HepG2 (cell line): ENCODE data around the gene KDM7A. TPM values are rescaled to one million over a fixed set of nuclear protein-coding genes. Genes with fewer than 3 reads are reported as not detected.

Experiments used
- ATAC-seq: fragments of 200-7000 bp; cut with Tn5 transposase; 3 replicates; pipeline ENCODE4 v1.9.1; 2020; ENCODE audit warnings: mild to moderate bottlenecking, moderate library complexity
- BruUV-seq: library from RNA; stranded (reverse); fragments of 400-500 nt; replicated peaks from 2 replicates; lab custom pipeline; 2021; lab: Mats Ljungman, UMichigan
- CTCF ChIA-PET: fragments of 300-600 bp; formaldehyde crosslinking; extraction: SDS; loops from one replicate; lab custom pipeline; 2021; ENCODE audit warnings: low total read pairs, inconsistent platforms, low intra/inter-chr PET ratio; lab: Yijun Ruan, JAX
- POLR2A ChIA-PET: fragments of 350-600 bp; sonication (Branson Sonifier 250); formaldehyde crosslinking; loops from one replicate; lab custom pipeline; 2020; ENCODE audit warnings: antibody characterized with exemption, inconsistent platforms; lab: Yijun Ruan, JAX
- DNase-seq: peaks from one replicate; pipeline ENCODE4 v3.0.0-alpha.2; 2015; ENCODE audit warnings: low spot score
- FAIRE-seq: peaks from 3 replicates; lab custom pipeline; 2011; peaks lifted over from hg19 to GRCh38; lab: Jason Lieb, UNC
- H2AFZ ChIP-seq: one replicate; pipeline ENCODE4 v1.6.1; 2011; ENCODE audit warnings: low read length, inconsistent platforms
- H3K27ac ChIP-seq: fragments of 300-600 bp; 3 replicates; pipeline ENCODE4 v1.8.0; 2011; ENCODE audit warnings: mixed run types, mild to moderate bottlenecking, mixed read lengths, low read length, inconsistent platforms; ENCODE audit not compliant: insufficient read depth; ENCODE audit errors: extremely low read length
- H3K27me3 ChIP-seq, 2 experiments: fragments of 200-600 bp in 1 of 2; 2 replicates in 1 of 2; 3 replicates in 1 of 2; pipeline versions ENCODE4 v1.6.0 to v1.8.0; 2011; ENCODE audit warnings: low read length in 2 of 2, mild to moderate bottlenecking in 2 of 2, moderate library complexity in 2 of 2, inconsistent platforms in 1 of 2; ENCODE audit not compliant: insufficient read depth in 2 of 2, control insufficient read depth in 1 of 2
- H3K36me3 ChIP-seq, 2 experiments: fragments of 200-600 bp in 1 of 2; replicated peaks in 1 of 2; 2 replicates in 1 of 2; 3 replicates in 1 of 2; pipeline versions ENCODE4 v1.5.1 to v1.8.0; 2011; ENCODE audit warnings: low read length in 2 of 2, inconsistent platforms in 1 of 2; ENCODE audit not compliant: insufficient read depth in 2 of 2, control insufficient read depth in 1 of 2
- H3K4me1 ChIP-seq: 2 replicates; pipeline ENCODE4 v1.5.1; 2012; ENCODE audit warnings: low read length, inconsistent platforms; ENCODE audit not compliant: insufficient read depth
- H3K4me2 ChIP-seq: 2 replicates; pipeline ENCODE4 v1.6.0; 2011; ENCODE audit warnings: low read depth, low read length, inconsistent platforms
- H3K4me3 ChIP-seq, 3 experiments: fragments of 200-600 bp in 1 of 3; sonication (generic), shearing (Covaris generic) in 1 of 3; replicated peaks in 1 of 3; 2 replicates each; pipeline ENCODE4 v1.5.1; 2011 to 2016; ENCODE audit warnings: low read length in 3 of 3, inconsistent platforms in 2 of 3, low read depth in 2 of 3, mild to moderate bottlenecking in 2 of 3, control low read depth in 1 of 3, mixed read lengths in 1 of 3; ENCODE audit not compliant: insufficient read depth in 1 of 3
- H3K79me2 ChIP-seq: one replicate; pipeline ENCODE4 v1.6.1; 2011; ENCODE audit warnings: low read length, inconsistent platforms; ENCODE audit not compliant: insufficient read depth
- H3K9ac ChIP-seq: 2 replicates; pipeline ENCODE4 v1.6.0; 2011; ENCODE audit warnings: mild to moderate bottlenecking, low read depth, low read length, inconsistent platforms; ENCODE audit not compliant: insufficient read depth
- H3K9me3 ChIP-seq: 2 replicates; pipeline ENCODE4 v1.5.1; 2012; ENCODE audit warnings: mild to moderate bottlenecking, low read length
- H4K20me1 ChIP-seq: 2 replicates; pipeline ENCODE4 v1.6.0; 2011; ENCODE audit warnings: inconsistent platforms, mild to moderate bottlenecking, low read length, moderate library complexity; ENCODE audit not compliant: insufficient read depth
- BRCA1 ChIP-seq: sonication (generic); formaldehyde crosslinking; IDR thresholded peaks from 2 replicates; pipeline ENCODE4 v1.4.0; 2020; ENCODE audit warnings: missing genetic modification reagents
- NR1H2 ChIP-seq: sonication (generic); formaldehyde crosslinking; IDR thresholded peaks from 2 replicates; pipeline ENCODE4 v1.8.1; 2022; ENCODE audit warnings: low read depth, missing genetic modification reagents, borderline replicate concordance
- POLR2G ChIP-seq: fragments of 200-400 bp; formaldehyde crosslinking; IDR thresholded peaks from 2 replicates; pipeline ENCODE4 v1.6.1; 2018; ENCODE audit warnings: mild to moderate bottlenecking, low read depth, low read length, moderate library complexity
- RBM22 ChIP-seq: fragments of 200-400 bp; formaldehyde crosslinking; optimal IDR thresholded peaks from 2 replicates; pipeline ENCODE3; 2017; ENCODE audit warnings: mild to moderate bottlenecking, low read length, moderate library complexity
- RFX1 ChIP-seq: fragments of 450-650 bp; IDR thresholded peaks from 2 replicates; pipeline ENCODE4 v1.6.1; 2017
- SMC3 ChIP-seq: IDR thresholded peaks from 2 replicates; pipeline ENCODE4 v1.6.1; 2011; ENCODE audit warnings: low read length, improper control_type of control experiment
- TBL1XR1 ChIP-seq: fragments of 150-350 bp; IDR thresholded peaks from 2 replicates; pipeline ENCODE4 v1.6.1; 2014; ENCODE audit warnings: borderline replicate concordance, low read length; ENCODE audit not compliant: partially characterized antibody
- YEATS2 ChIP-seq: sonication (generic); formaldehyde crosslinking; IDR thresholded peaks from 2 replicates; pipeline ENCODE4 v1.4.0; 2020; ENCODE audit warnings: missing genetic modification reagents, borderline replicate concordance
- WGBS: methylation state at CpG from one replicate; pipeline ENCODE4 v1.1.6; 2017; ENCODE audit warnings: low lambda C conversion rate; 5-methylcytosine and 5-hydroxymethylcytosine counted together
- in situ Hi-C: cut with HindIII; loops from 2 replicates; pipeline ENCODE4 v1.10.0; 2017; ENCODE audit warnings: low pct_unique_long_range_greater_than_20kb; ENCODE audit not compliant: extremely low pct_ligation_motif_present
- intact Hi-C: fragments of 100-400 bp; cut with micrococcal nuclease; formaldehyde crosslinking; loops from one replicate; pipeline ENCODE4 v1.10.0; 2022; ENCODE audit not compliant: unreplicated experiment
- polyA plus RNA-seq, 8 experiments: library from polyadenylated mRNA; depleted of rRNA in 3 of 8; stranded (reverse) in 7 of 8; unstranded in 1 of 8; fragments of >200 nt; fragmentation: Illumina TruSeq in 4 of 8; extraction: Trizol in 4 of 8; gene quantifications; 2 replicates each; pipeline versions ENCODE4 v1.2.1 to v1.2.3, GENCODE V29; 2011 to 2016; ENCODE audit warnings: low read depth in 4 of 8, missing spikeins in 1 of 8, mixed read lengths in 1 of 8; ENCODE audit not compliant: insufficient read depth in 1 of 8
- total RNA-seq, 5 experiments: library from RNA; depleted of rRNA; stranded (reverse); fragments of >200 nt; fragmentation: Illumina TruSeq; extraction: Trizol; gene quantifications; 2 replicates each; pipeline ENCODE4 v1.2.3, GENCODE V29; 2016; ENCODE audit warnings: low read depth in 1 of 5

Gene KDM7A
- total and polyA plus RNA-seq, 2 of the 13 experiments (the other 11 are each of a cell fraction or from before 2014, with no cell fraction given), result 10.8 to 16.8 TPM

GRCh38 chr7:140141256-140141655, 35.5 kb downstream of the KDM7A start:
- POLR2A ChIA-PET, result no interaction called here
- intact Hi-C loops, result no loop called here

DNA sequence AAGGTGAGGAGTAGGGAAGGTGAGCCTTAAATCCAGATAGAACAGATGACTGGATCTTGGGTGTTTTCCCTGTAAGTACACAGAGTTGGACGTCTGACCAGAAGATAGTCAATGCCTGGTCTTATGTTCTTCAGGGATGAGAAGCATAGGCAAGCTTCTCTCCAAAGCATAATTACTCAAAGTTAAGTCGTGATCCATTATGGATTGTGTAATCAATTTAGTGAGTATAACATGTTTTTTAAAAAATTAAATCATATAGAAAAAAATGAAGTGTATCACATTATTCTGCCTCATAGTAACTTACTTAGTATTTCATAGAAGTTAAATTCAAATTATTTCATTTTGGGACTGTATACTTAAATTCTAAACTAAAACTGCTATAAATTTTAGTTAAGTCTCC, 39.7 kb downstream of the KDM7A start:
- ChIA-PET POLR2A (no interaction called here), CTCF (no interaction called here)
- ATAC-seq, result no peak
- no peak for DNase-seq
- intact Hi-C loops, result no loop called here
- TSS peak; percentile 11 for BruUV-seq
- Histone ChIP-seq H3K4me2 (no peak overlapping the region), H3K4me3 (no peak overlapping the region), H3K27ac (no peak overlapping the region), H4K20me1 (peaks cover 67% of the 10 kb centered on the region), H3K79me2 (peaks cover 75% of the 10 kb centered on the region), H2AFZ (no peak overlapping the region), H3K9me3 (no peaks in the 10 kb centered on the region), H3K36me3 (peaks cover 16 to 45% of the 10 kb centered on the region in 2 experiments), H3K4me1 (no peaks in the 10 kb centered on the region), H3K27me3 (no peaks in the 10 kb centered on the region), H3K9ac (no peak overlapping the region)
- FAIRE-seq, result no peak
- TF ChIP-seq RBM22 (peak; percentile 35), SMC3 (no peak), BRCA1 (CRISPR knock-in tag) (no peak), NR1H2 (CRISPR knock-in tag) (no peak)
- in situ Hi-C loops, result no loop called here
- WGBS, result 98% methylated on average over 2 of the region's 2 CpGs

More at GRCh38 chr7:140141256-140141655, 35.5 kb downstream of the KDM7A start:
- Histone ChIP-seq H3K79me2 (peaks cover 97% of the 10 kb centered on the region), H2AFZ (no peak overlapping the region), H3K27ac (no peak overlapping the region), H3K9ac (no peak overlapping the region), H3K27me3 (no peaks in the 10 kb centered on the region), H3K36me3 (peaks cover 5 to 30% of the 10 kb centered on the region in 2 experiments; a peak in 4 of 5 replicates), H3K9me3 (no peaks in the 10 kb centered on the region), H3K4me3 (no peak overlapping the region), H4K20me1 (peaks cover 88% of the 10 kb centered on the region), H3K4me1 (peaks cover under 1% of the 10 kb centered on the region; the same call in 1 of the 2 replicates), H3K4me2 (no peak overlapping the region)
- WGBS, result 98% methylated on average over 3 of the region's 3 CpGs
- DNase-seq (no peak), ATAC-seq (no peak), FAIRE-seq (no peak)
- no peak for TF ChIP-seq TBL1XR1
- TF ChIP-seq YEATS2 (CRISPR knock-in tag), result no peak
- TF ChIP-seq POLR2G, result peak; percentile 41; the same call in 1 of the 2 replicates
- no peak for TF ChIP-seq RFX1
- peak; percentile 63 for TF ChIP-seq RBM22
- no TSS peak for BruUV-seq
- in situ Hi-C loops, result no loop called here
- CTCF ChIA-PET, result no interaction called here
